ENCODE data around the gene PLIN3. TPM values are rescaled to one million over a fixed set of nuclear protein-coding genes. Genes with fewer than 3 reads are reported as not detected.

PLIN3 gene
- total RNA-seq, 1 experiment from 2014 or later, result 207 TPM

DNA sequence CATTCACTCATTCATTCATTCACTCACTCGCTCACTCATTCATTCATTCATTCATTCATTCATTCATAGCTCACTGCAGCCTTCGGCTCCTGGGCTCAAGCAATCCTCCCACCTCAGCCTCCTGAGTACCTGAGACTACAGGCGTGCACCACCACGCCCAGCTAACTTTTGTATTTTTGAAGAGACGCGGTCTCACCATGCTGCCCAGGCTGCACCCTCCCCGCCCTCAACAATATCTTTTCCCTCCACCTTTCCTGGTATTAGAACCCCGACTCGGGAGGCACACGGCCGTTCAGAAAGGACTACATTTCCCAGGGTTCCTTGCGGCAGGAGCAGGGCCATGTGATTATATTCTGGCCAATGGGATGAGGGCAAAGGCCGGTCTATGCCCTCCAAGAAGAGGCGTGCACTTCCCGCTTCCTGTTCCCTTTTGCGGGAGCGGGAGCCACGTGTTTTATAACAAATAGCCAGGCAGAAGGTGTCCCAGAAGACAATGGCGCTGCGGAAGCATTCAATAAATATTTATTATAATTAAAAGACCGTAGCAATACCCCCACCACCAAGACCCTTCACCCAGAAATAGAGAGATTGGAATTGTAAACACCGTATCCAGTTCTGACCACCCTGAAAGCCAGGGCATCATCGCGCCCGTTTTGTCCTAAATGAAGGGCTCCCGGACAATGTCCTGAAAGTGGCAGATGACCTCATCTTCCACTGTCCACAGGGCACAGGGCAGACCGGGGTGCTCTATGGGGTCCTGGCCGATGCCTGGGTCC lies 51.9 kb downstream of the PLIN3 start:
- RAD21 ChIA-PET (ENCODE audit: low non-redundant PET in 1 of 2, low total read pairs in 2 of 2, uncharacterized antibody in 2 of 2, unreplicated experiment in 2 of 2), result no interaction called here
- Histone ChIP-seq H4K20me1 (ENCODE audit: insufficient read depth) (no peaks in the 10 kb centered on the region), H2AFZ (ENCODE audit: low read depth, low read length, poor library complexity, severe bottlenecking) (no peak overlapping the region), H3K27ac (ENCODE audit: low read depth, low read length) (peak overlapping the region; percentile 76), H3K4me2 (ENCODE audit: low read length) (peak overlapping the region; percentile 63), H3K9me2 (ENCODE audit: insufficient read depth) (no peaks in the 10 kb centered on the region), H3K27me3 (ENCODE audit: insufficient read depth, low read length) (no peaks in the 10 kb centered on the region), H3K36me3 (ENCODE audit: control insufficient read depth in 1 of 2, insufficient read depth in 2 of 2, low read length in 2 of 2) (peaks cover 0 to 25% of the 10 kb centered on the region in 2 experiments; a peak in 2 of 4 replicates), H3K9ac (ENCODE audit: low read length) (peak overlapping the region; percentile 37; the same call in 1 of the 2 replicates), H3K4me1 (ENCODE audit: control insufficient read depth in 1 of 2, insufficient read depth in 2 of 2, low read length in 2 of 2) (peaks cover 21 to 53% of the 10 kb centered on the region in 2 experiments), H3K79me2 (ENCODE audit: insufficient read depth, low read length) (peaks cover 8% of the 10 kb centered on the region), H3K4me3 (replicated peaks in 1 of 2; ENCODE audit: low read depth in 1 of 2, low read length in 2 of 2) (no peak overlapping the region), H3K9me3 (ENCODE audit: control insufficient read depth in 1 of 2, insufficient read depth in 1 of 2, low read depth in 1 of 2, low read length in 2 of 2) (no peaks in the 10 kb centered on the region)
- no TSS peak for BruUV-seq (replicated peaks)
- peak; percentile 91 for DNase-seq (ENCODE audit: low read depth, low spot score)
- TF ChIP-seq ELF1 (IDR thresholded peaks at IDR 0.05; ENCODE audit: borderline replicate concordance, low read depth) (no peak; the same call in 1 of the 2 replicates), SRF (IDR thresholded peaks at IDR 0.05; ENCODE audit: low read depth) (peak; percentile 93), CBX3 (IDR thresholded peaks at IDR 0.05; ENCODE audit: low read depth) (peak; percentile 12; the same call in 1 of the 2 replicates), POLR2AphosphoS5 (IDR thresholded peaks at IDR 0.05; ENCODE audit: low read depth, low read length) (peak; percentile 56; the same call in 1 of the 2 replicates), SP1 (IDR thresholded peaks at IDR 0.05; ENCODE audit: low read depth) (peak; percentile 75), JUND (IDR thresholded peaks at IDR 0.05) (no peak; the same call in 1 of the 2 replicates), EGR1 (IDR thresholded peaks at IDR 0.05; ENCODE audit: low read depth) (peak; percentile 18; the same call in 1 of the 2 replicates), EZH2phosphoT487 (IDR thresholded peaks at IDR 0.05; ENCODE audit: borderline replicate concordance) (no peak), SIN3A (IDR thresholded peaks at IDR 0.05; ENCODE audit: low read depth) (peak; percentile 31; the same call in 1 of the 2 replicates)
- TF ChIP-seq, protein P1, sequence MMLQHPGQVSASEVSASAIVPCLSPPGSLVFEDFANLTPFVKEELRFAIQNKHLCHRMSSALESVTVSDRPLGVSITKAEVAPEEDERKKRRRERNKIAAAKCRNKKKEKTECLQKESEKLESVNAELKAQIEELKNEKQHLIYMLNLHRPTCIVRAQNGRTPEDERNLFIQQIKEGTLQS (IDR thresholded peaks at IDR 0.05), result no peak
- TF ChIP-seq, protein P2, sequence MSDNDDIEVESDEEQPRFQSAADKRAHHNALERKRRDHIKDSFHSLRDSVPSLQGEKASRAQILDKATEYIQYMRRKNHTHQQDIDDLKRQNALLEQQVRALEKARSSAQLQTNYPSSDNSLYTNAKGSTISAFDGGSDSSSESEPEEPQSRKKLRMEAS (IDR thresholded peaks at IDR 0.05), result peak; percentile 98
- intact Hi-C loops (cut with micrococcal nuclease), result no loop called here
- CTCF ChIA-PET, result no interaction called here
- POLR2A ChIA-PET, result no interaction called here
- ATAC-seq, result peak; percentile 71
